ENCODE measurements around the gene ZNF414.

- TF ChIP-seq CTCF (IDR thresholded peaks at IDR 0.05; ENCODE audit: poor library complexity) = no peak
- TF ChIP-seq EZH2 (IDR thresholded peaks at IDR 0.05; ENCODE audit: borderline replicate concordance) = no peak
- no peak for TF ChIP-seq EZH2phosphoT487 (IDR thresholded peaks at IDR 0.05; ENCODE audit: low read depth, severe bottlenecking, unreplicated experiment)
These were observed 27.3 kb downstream of the ZNF414 start for GRCh38 chr19:8486661-8487136.

All from hepatocyte (in vitro differentiated cells).